Pulmonary artery endothelial cell (primary cell): Measurements from ENCODE around the gene RNF31. TPM values are rescaled to one million over a fixed set of nuclear protein-coding genes. Genes with fewer than 3 reads are reported as not detected.
"Not testable (repeated sequence)": the region's sequence is repeated elsewhere in the genome, so short reads cannot be mapped to it uniquely, and the experiment has no call there.

Source experiments
- DNase-seq: peaks from one replicate; pipeline ENCODE4 v3.0.0-alpha.2; 2011; ENCODE audit warnings: low read depth, low spot score
- total RNA-seq: library from RNA; depleted of rRNA; stranded (reverse); fragments of >200 nt; gene quantifications from 2 replicates; pipeline ENCODE4 v1.2.3, GENCODE V29; 2014

The RNF31 gene
- total RNA-seq: 34.1 and 36.2 TPM in 2 replicates

DNA sequence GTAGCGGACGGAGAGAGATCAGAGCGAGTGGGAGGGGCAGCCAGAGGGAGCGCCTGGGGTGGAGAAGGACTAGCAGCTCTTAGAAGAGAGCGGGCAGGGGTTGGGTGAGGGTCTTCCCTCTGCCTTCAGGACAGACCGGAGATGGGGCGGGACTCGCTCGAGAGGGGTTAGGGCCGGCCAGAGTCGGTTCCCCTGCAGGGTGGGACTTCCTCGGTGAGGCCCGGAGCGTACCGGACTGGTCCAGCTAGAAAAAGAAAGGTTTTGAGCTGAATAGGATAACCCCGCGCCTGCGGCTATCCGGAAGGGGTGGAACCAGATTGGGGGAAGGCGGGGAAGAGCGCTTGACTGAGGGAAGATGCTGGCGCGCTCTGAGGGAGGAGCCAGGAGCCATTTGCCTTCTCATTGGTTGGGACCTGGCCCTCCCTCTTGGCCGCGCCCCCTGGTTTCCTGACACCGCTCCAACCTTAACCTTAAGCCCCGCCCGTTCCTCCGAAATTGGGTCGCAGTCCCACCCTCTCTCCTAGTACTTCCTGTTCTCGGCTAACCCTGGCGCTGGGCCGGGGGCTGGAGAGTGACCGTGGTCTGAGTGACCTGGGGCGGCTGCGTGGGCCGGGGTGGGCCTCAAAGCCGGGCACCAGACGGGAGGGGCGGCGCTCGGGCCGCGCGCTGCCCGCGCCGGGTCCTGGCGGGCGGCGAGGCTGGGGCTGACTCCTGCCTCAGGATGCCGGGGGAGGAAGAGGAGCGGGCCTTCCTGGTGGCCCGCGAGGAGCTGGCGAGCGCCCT is at the start of gene RNF31:
Gene RNF31 (plus strand): TSS at position 521 of the 783 bp plus-strand sequence. CDS start 201 bp downstream, at position 722.
- peak; percentile 95 for DNase-seq

GRCh38 chr14:24098229-24098926 is 48.9 kb upstream of the RNF31 start:
- DNase-seq: no peak

DNA sequence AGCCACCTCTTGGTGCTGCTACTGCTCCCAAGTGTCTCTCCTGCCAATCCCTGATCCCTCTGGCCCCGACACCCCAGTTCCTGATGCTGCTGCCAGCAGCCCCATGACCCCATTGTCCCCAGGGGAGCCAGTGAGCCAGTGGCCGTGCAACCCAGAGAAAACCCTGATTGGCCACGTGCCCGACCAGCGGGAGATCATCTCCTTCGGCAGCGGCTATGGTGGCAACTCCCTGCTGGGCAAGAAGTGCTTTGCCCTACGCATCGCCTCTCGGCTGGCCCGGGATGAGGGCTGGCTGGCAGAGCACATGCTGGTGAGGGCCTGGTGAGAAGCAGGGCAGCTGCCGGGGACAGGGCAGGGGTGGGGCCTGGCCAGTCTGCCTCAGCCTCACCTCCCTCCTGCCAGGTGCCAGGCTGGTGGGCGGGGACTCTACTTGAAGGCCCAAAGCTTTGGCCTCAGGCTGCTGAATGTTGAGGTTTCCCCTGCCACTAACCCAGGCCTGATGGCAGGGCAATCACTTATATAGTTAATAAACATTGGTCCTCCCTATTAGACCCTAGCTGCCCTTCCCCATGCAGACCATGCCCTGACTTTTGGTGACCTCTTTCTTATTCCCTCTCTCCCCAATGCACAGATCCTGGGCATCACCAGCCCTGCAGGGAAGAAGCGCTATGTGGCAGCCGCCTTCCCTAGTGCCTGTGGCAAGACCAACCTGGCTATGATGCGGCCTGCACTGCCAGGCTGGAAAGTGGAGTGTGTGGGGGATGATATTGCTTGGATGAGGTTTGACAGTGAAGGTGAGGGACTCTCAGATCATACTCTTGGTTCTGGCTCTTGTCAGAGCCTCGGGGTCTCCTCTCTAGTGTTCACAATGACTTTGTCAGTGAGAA is 48.1 kb upstream of the RNF31 start:
- DNase-seq: no peak

DNA sequence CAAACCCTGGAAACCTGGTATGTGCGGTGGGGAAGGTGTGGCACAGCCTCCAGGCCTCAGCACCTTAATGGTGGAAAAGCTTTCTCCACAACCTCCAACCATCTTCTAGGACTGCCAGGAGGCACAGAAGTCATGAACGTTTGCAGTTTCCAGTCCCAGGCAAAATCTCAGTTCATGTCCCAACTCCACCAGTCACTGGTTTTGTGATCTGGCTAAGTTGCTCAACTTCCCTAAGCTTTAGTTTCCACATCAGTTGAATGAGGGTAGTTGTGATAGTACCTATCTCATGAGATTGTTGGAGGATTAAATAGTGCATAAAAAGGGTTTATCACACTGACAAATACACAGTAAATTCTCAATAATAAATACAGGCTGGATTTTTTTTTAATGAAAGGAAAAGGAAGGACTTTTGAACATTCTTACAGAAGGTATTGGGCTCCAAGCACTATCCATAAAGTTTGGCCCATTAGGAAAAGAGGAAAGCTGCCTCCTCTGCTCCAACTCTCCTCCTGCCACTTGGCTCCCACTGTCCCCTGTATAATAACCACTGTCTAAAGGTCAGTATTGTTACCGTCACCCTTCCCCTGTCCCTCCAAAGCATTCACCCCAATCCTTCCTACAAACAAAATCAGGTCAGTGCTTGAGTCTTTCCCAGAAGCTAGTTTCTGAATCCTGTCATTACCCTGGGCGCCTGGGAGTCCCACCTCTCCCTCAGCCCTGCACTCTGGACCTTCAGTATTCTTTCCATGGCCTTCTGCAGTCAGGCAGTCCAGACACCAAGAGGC is 46.9 kb upstream of the RNF31 start:
- no peak for DNase-seq

DNA sequence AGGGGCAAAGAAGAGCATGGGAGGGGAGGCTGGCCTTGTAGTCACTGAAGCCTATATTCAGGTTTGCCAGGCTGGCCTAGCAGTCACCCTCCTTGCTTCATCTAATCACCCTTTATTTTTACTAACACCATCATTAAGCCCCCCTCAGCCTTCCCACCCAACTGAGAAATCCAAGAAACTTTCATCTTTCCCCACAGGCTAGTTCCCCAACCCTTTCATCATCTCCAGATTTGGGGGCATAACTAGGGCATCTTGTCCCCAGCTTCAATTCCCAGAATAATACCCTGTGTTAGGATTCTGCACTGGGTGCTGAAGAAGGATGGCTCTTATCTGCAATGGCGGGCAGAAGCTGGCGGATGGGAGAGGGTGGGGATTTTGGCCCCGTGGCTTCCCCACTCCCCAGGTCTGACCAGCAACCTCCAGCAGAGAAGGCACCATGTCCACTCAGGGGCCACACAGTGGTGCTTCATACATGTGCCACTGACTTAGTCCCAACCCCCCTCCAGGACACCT is 46.3 kb upstream of the RNF31 start:
- DNase-seq: no peak

- DNase-seq: no peak
Observed at GRCh38 chr14:24102357-24103048, 44.8 kb upstream of the RNF31 start.

DNA sequence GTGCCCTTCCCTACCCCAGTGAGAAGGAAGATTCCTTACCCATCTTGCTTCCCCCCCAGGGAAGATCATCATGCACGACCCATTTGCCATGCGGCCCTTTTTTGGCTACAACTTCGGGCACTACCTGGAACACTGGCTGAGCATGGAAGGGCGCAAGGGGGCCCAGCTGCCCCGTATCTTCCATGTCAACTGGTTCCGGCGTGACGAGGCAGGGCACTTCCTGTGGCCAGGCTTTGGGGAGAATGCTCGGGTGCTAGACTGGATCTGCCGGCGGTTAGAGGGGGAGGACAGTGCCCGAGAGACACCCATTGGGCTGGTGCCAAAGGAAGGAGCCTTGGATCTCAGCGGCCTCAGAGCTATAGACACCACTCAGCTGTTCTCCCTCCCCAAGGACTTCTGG is 43.8 kb upstream of the RNF31 start:
- no peak for DNase-seq

GRCh38 chr14:24105609-24106239 is 41.6 kb upstream of the RNF31 start:
- not testable (repeated sequence) for DNase-seq

DNA sequence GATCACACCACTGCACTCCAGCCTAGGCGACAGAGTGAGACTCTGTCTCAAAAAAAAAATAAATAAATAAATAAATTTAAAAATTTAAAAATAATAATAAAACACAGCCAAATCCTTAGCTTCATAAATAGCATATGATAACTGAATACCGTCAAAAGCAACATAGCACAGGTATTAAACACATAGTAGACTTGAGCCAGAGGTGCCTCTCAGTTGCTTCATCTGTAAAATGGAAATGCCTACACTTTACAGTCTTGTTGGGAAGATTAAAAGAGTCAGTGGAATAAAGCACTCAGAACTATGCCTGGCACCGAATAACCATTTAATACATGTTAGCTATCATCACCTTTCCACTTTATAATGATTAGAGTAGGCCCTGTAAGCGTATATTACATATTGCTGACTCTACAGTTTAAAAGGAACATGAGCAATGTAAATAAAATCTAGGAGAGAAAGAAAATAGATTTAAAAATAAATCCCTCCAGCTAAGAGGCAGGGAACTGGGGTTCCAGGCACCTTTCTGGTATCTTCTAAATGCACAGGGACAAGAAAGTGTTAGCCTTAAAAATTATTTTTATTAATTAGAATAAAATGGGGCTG is 40.5 kb upstream of the RNF31 start:
- no peak for DNase-seq

GRCh38 chr14:24108336-24108874 is 38.9 kb upstream of the RNF31 start:
- DNase-seq: no peak

GRCh38 chr14:24110060-24110459 is 37.2 kb upstream of the RNF31 start:
- no peak for DNase-seq

GRCh38 chr14:24110523-24110922 is 36.8 kb upstream of the RNF31 start:
- no peak for DNase-seq

DNA sequence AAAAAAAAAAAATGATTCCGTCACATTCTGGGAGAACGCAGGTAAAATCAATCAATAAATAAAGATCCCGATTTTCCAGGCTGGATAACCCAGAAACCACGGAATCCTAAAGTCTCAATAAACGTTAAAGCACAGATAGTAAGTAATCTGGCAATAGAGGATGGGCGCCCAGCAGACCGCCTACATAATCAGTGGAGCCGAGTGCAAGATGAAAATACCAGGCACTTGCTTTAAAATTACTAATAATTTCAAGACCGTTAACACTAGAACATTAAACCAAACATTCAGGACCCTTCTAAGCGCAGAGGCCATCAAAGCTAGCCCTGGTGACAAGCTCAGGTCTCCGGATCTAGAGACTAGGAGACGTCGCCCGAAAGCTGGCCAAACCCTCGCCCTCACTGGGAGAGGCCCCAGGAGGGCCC is 33.9 kb upstream of the RNF31 start:
- no peak for DNase-seq

DNA sequence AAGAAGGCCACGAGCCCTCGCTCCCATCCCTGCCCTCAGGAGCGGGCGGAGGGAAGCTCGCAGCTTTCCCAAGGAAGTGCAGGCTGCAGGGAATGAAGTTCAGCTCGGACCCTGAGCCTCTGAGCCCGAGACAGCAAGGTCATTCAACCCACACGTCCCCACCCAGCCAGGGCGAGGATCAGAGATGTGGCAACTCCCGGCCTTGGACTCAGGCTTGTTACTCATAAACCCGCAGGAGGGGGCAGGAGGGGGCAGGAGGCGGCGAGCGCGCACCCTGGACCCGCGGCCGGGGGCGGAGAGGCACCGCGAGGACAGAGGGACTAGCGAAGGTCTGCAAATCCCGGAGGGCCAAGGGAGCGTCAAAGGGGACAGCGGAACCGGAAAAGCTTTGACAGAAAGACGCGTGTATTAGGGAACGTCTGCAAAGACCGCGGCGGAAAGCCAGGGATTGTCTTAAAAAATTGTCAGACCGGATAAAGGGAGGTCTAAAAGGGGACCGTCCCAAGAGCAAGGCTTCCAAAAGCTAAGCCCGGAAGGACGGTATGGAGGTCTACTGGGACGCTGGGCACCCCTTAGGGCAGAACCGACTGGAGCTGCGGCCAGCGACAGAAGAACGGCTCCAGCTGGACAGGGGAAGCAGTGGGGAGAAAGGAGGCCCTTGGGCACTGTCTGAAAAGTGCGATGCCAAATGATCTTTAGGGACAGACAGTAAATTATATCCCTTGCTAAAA is 33.3 kb upstream of the RNF31 start:
- DNase-seq: peak; percentile 40

- peak; percentile 99 for DNase-seq
Observed at GRCh38 chr14:24114532-24115421, 32.5 kb upstream of the RNF31 start, which contains the start of the genes DCAF11 and NRL. Gene DCAF11 (plus strand): TSS chr14:24114777. CDS start chr14:24115595, 818 bp downstream. Gene NRL (minus strand): TSS chr14:24114949. CDS start chr14:24082848, 32,101 bp downstream.

- DNase-seq: no peak
Observed at GRCh38 chr14:24115422-24116127, 31.7 kb upstream of the RNF31 start.
